Measurements from ENCODE around the gene TAF4.
"Not testable (repeated sequence)": the region's sequence is repeated elsewhere in the genome, so short reads cannot be mapped to it uniquely, and the experiment has no call there.

TAF4 gene

GRCh38 chr20:62062661-62063314, 2.9 kb downstream of the TAF4 start:
- H3K27me3 ChIP-seq (ENCODE audit: insufficient read depth, low read length), result no peaks in the 10 kb centered on the region
- no peak overlapping the region for H3K27ac ChIP-seq (ENCODE audit: low read length)
- H3K9ac ChIP-seq (ENCODE audit: low read depth, low read length), result no peak overlapping the region
- peaks cover 4% of the 10 kb centered on the region; the same call in 1 of the 2 replicates for H3K4me1 ChIP-seq (ENCODE audit: insufficient read depth, low read length)
- no peaks in the 10 kb centered on the region for H3K9me3 ChIP-seq (ENCODE audit: insufficient read depth, low read depth, low read length)
- H3K4me3 ChIP-seq (ENCODE audit: low read length), result no peak overlapping the region
- peaks cover 31% of the 10 kb centered on the region for H3K36me3 ChIP-seq (ENCODE audit: insufficient read depth, low read depth, low read length)

DNA sequence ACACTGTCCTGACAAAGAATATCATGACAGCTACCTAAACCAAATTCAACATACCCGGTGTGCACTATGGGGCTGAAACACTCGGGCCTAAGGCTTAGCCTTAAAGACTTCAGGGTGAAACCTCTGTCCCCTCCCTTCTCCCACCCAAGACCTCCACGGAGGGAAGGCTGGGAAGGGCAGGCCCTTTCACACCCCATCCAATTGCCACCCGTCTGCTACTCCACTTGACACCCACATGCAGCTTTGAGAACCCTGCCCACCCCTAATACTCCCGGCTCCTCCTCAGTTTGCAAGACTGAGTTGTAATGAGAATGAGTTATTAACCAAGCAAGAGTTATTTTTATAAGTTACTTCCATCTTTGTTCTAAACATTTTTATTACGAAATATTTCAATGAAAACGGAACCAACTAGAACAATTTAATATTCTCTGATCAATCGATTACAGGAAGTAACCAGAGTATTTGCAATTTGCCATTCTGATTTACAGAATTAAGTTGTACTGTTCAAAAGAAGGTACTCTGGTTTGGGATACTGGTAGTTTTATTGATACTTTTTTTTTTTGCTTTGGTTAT, 3.7 kb downstream of the TAF4 start:
- H3K9me3 ChIP-seq (ENCODE audit: insufficient read depth, low read depth, low read length), result no peaks in the 10 kb centered on the region
- no peak overlapping the region for H3K9ac ChIP-seq (ENCODE audit: low read depth, low read length)
- H3K4me1 ChIP-seq (ENCODE audit: insufficient read depth, low read length), result no peaks in the 10 kb centered on the region; the same call in 1 of the 2 replicates
- H3K27ac ChIP-seq (ENCODE audit: low read length), result no peak overlapping the region
- H3K4me3 ChIP-seq (ENCODE audit: low read length), result no peak overlapping the region
- H3K27me3 ChIP-seq (ENCODE audit: insufficient read depth, low read length), result no peaks in the 10 kb centered on the region
- peaks cover 31% of the 10 kb centered on the region for H3K36me3 ChIP-seq (ENCODE audit: insufficient read depth, low read depth, low read length)

DNA sequence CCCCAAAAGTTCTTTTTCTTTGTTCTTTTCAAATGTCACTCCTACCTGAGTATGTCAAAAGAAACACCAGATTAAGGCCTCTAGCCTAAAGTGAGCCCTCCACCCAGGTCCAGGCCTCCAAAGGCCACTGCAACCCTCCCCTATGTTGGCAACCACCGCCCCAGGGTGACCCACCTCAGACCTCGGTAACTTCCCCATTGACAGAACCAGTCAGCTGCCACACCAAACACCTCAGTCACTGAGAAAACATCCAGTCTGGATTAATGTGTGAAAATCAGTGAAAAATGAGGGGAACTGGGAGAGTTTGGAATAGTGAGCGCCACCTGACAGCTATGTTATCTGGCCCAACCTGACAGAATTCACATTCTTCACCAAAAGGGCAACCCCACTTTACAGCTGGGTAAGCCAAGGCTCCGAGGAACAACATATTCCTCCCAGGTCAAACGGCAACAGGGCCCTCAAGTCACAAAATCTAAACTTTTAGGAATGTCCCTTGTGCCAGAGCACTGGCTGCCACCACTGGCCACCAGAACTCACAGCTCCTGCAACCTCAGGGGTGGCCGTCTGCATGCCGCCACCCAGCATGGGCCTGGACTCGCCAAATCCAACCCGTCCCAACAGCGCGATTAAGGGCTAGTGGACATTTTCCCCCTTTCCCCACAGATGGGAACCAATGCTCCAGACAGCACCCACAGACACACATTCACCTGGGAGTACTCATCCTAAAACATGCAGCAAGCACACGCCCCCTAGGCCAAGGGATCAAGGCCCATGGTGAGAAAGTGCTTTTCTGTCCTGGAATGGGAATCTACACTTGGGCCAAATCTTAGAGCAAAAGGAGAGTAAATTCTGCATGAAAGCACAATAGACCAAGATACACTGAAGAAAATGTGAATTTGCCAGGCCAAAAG, 4.8 kb downstream of the TAF4 start:
- Histone ChIP-seq H3K9ac (ENCODE audit: low read depth, low read length) (no peak overlapping the region), H3K36me3 (ENCODE audit: insufficient read depth, low read depth, low read length) (peaks cover 37% of the 10 kb centered on the region), H3K9me3 (ENCODE audit: insufficient read depth, low read depth, low read length) (no peaks in the 10 kb centered on the region)

GRCh38 chr20:62059920-62060630, 5.6 kb downstream of the TAF4 start:
- peaks cover 44% of the 10 kb centered on the region for H3K36me3 ChIP-seq (ENCODE audit: insufficient read depth, low read depth, low read length)
- no peak overlapping the region for H3K4me3 ChIP-seq (ENCODE audit: low read length)
- no peaks in the 10 kb centered on the region for H3K4me1 ChIP-seq (ENCODE audit: insufficient read depth, low read length)
- H3K27ac ChIP-seq (ENCODE audit: low read length), result no peak overlapping the region
- no peak overlapping the region for H3K9ac ChIP-seq (ENCODE audit: low read depth, low read length)
- no peaks in the 10 kb centered on the region for H3K27me3 ChIP-seq (ENCODE audit: insufficient read depth, low read length)
- H3K9me3 ChIP-seq (ENCODE audit: insufficient read depth, low read depth, low read length), result no peaks in the 10 kb centered on the region; the same call in 1 of the 2 replicates

More for the DNA sequence above, 4.8 kb downstream of the TAF4 start:
- Histone ChIP-seq H3K27me3 (ENCODE audit: insufficient read depth, low read length) (no peaks in the 10 kb centered on the region), H3K4me3 (ENCODE audit: low read length) (no peak overlapping the region), H3K4me1 (ENCODE audit: insufficient read depth, low read length) (no peaks in the 10 kb centered on the region), H3K27ac (ENCODE audit: low read length) (no peak overlapping the region)

DNA sequence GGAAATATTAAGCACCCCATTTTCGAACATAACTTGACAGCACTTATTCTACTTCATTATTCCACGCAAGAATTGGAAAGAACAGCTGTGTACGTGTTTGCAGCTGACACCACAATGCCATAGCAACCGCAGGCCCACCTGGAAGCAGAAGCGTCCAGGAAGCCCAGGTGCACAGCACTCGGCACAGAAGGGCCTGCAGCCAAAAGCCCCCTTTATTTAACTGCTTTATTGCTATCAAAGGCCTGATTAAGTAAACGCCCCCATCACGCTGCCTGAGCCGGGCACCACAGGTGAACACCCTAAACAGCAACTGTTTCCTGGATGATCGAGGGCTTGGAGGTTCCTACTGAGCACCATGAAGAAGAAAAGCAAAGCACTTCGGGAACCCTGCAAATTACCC, 6.3 kb downstream of the TAF4 start:
- H3K27ac ChIP-seq (ENCODE audit: low read length), result no peak overlapping the region
- peaks cover 49% of the 10 kb centered on the region for H3K36me3 ChIP-seq (ENCODE audit: insufficient read depth, low read depth, low read length)
- no peak overlapping the region for H3K4me3 ChIP-seq (ENCODE audit: low read length)
- H3K4me1 ChIP-seq (ENCODE audit: insufficient read depth, low read length), result no peaks in the 10 kb centered on the region
- no peaks in the 10 kb centered on the region; the same call in 1 of the 2 replicates for H3K9me3 ChIP-seq (ENCODE audit: insufficient read depth, low read depth, low read length)
- no peaks in the 10 kb centered on the region for H3K27me3 ChIP-seq (ENCODE audit: insufficient read depth, low read length)
- H3K9ac ChIP-seq (ENCODE audit: low read depth, low read length), result no peak overlapping the region

- H3K9ac ChIP-seq (ENCODE audit: low read depth, low read length), result no peak overlapping the region
- H3K27me3 ChIP-seq (ENCODE audit: insufficient read depth, low read length), result no peaks in the 10 kb centered on the region
- H3K4me1 ChIP-seq (ENCODE audit: insufficient read depth, low read length), result no peaks in the 10 kb centered on the region
- H3K4me3 ChIP-seq (ENCODE audit: low read length), result no peak overlapping the region
- no peaks in the 10 kb centered on the region; the same call in 1 of the 2 replicates for H3K9me3 ChIP-seq (ENCODE audit: insufficient read depth, low read depth, low read length)
- no peak overlapping the region for H3K27ac ChIP-seq (ENCODE audit: low read length)
- peaks cover 54% of the 10 kb centered on the region for H3K36me3 ChIP-seq (ENCODE audit: insufficient read depth, low read depth, low read length)
These were observed 6.7 kb downstream of the TAF4 start for GRCh38 chr20:62058941-62059340.

DNA sequence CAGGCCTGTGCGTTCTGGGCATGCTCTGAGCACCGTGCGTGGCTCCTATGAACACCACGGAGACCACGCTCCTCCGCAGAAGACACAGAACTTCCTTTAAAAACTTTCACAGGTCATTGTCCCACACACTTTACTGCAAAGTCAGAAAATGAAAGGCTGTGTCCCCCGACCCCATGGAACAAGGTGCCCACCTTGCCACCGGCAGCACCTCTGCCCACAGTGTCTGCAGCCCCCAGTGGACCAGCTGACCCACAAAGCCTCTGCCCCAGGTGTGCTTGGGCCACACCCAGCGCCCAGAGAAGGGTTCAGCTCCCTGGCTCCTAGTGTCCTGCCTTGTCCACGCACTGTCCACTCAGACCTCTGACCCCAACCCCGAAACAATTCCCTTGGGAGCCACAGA, 8.7 kb downstream of the TAF4 start:
- no peak overlapping the region for H3K9ac ChIP-seq (ENCODE audit: low read depth, low read length)
- no peaks in the 10 kb centered on the region; the same call in 1 of the 2 replicates for H3K9me3 ChIP-seq (ENCODE audit: insufficient read depth, low read depth, low read length)
- peaks cover 51% of the 10 kb centered on the region for H3K36me3 ChIP-seq (ENCODE audit: insufficient read depth, low read depth, low read length)
- H3K4me1 ChIP-seq (ENCODE audit: insufficient read depth, low read length), result no peaks in the 10 kb centered on the region
- no peaks in the 10 kb centered on the region for H3K27me3 ChIP-seq (ENCODE audit: insufficient read depth, low read length)
- H3K27ac ChIP-seq (ENCODE audit: low read length), result no peak overlapping the region
- H3K4me3 ChIP-seq (ENCODE audit: low read length), result no peak overlapping the region

GRCh38 chr20:62056377-62056776, 9.3 kb downstream of the TAF4 start:
- Histone ChIP-seq H3K9me3 (ENCODE audit: insufficient read depth, low read depth, low read length) (no peaks in the 10 kb centered on the region; the same call in 1 of the 2 replicates), H3K4me1 (ENCODE audit: insufficient read depth, low read length) (no peaks in the 10 kb centered on the region), H3K9ac (ENCODE audit: low read depth, low read length) (no peak overlapping the region), H3K27ac (ENCODE audit: low read length) (no peak overlapping the region), H3K27me3 (ENCODE audit: insufficient read depth, low read length) (no peaks in the 10 kb centered on the region), H3K36me3 (ENCODE audit: insufficient read depth, low read depth, low read length) (peaks cover 45% of the 10 kb centered on the region), H3K4me3 (ENCODE audit: low read length) (no peak overlapping the region)

DNA sequence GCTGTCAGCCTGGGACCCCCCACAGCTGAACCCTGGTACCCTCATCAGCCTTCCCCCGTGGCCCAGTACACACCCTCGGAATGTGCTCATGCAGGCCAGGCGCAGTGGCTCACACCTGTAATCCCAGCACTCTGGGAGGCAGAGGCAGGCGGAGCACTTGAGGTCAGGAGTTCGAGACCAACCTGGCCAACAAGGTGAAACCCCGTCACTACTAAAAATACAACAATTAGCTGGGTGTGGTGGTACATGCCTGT, 9.9 kb downstream of the TAF4 start:
- not testable (repeated sequence) for H3K9me3 ChIP-seq (ENCODE audit: insufficient read depth, low read depth, low read length); H3K4me1 ChIP-seq (ENCODE audit: insufficient read depth, low read length); H3K9ac ChIP-seq (ENCODE audit: low read depth, low read length); H3K4me3 ChIP-seq (ENCODE audit: low read length); H3K27me3 ChIP-seq (ENCODE audit: insufficient read depth, low read length); H3K27ac ChIP-seq (ENCODE audit: low read length)
- H3K36me3 ChIP-seq (ENCODE audit: insufficient read depth, low read depth, low read length), result peaks cover 42% of the 10 kb centered on the region

DNA sequence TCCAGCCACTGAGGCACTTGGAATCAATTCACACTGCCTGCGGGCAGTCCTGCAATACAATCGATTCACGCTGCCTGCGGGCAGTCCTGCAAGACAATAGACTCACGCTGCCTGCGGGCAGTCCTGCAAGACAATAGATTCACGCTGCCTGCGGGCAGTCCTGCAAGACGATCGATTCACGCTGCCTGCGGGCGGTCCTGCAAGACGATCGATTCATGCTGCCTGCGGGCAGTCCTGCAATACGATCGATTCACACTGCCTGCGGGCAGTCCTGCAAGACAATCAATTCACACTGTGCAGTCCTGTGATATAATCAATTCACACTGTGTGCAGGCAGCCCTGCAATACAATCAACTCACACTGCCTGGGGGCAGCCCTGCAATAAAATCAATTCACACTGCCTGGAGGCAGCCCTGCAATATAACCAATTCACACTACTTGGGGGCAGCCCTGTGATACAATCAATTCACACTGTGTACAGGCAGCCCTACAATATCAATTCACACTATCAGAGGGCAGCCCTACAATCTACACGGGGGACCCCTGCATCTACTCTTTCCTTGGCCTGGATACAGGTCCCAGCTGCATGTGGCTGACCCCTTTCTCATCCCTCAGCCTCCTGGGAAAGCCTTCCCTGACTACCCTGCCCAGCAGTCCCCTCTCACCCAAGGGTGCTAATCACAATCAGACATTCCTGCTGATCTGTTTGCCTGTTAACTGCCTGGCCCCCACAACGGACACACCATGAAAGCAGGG, 10.4 kb downstream of the TAF4 start:
- H3K9me3 ChIP-seq (ENCODE audit: insufficient read depth, low read depth, low read length), result no peaks in the 10 kb centered on the region; the same call in 1 of the 2 replicates
- no peaks in the 10 kb centered on the region for H3K27me3 ChIP-seq (ENCODE audit: insufficient read depth, low read length)
- H3K36me3 ChIP-seq (ENCODE audit: insufficient read depth, low read depth, low read length), result peaks cover 42% of the 10 kb centered on the region
- no peaks in the 10 kb centered on the region for H3K4me1 ChIP-seq (ENCODE audit: insufficient read depth, low read length)
- no peak overlapping the region for H3K9ac ChIP-seq (ENCODE audit: low read depth, low read length)
- no peak overlapping the region for H3K4me3 ChIP-seq (ENCODE audit: low read length)
- no peak overlapping the region for H3K27ac ChIP-seq (ENCODE audit: low read length)

DNA sequence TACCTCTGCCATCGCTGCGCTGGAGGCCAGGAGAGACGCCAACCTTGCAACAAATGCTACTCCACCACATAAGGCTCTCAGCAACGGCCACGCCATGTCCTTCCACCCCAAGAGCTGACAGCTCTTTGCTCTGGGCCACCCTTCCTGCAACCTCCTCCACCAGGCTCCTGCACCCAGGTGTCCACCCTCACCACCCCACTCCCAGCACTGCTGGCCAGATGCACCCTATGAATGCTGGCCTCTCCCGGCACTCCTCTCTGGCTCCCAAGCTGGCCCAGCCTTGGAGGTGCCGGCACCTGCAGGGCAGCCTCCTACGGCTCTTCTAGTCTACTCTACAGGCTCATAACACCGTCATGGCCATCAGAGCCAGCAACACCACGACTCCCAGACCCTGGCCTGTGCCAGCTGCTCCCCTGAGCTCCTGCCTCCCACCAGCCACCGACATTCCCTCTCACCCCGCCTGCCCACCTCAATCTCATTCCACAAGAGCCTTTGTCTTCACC, 11.2 kb downstream of the TAF4 start:
- Histone ChIP-seq H3K36me3 (ENCODE audit: insufficient read depth, low read depth, low read length) (peaks cover 38% of the 10 kb centered on the region), H3K27ac (ENCODE audit: low read length) (no peak overlapping the region), H3K4me3 (ENCODE audit: low read length) (no peak overlapping the region), H3K9me3 (ENCODE audit: insufficient read depth, low read depth, low read length) (no peaks in the 10 kb centered on the region; the same call in 1 of the 2 replicates), H3K27me3 (ENCODE audit: insufficient read depth, low read length) (no peaks in the 10 kb centered on the region), H3K9ac (ENCODE audit: low read depth, low read length) (no peak overlapping the region), H3K4me1 (ENCODE audit: insufficient read depth, low read length) (no peaks in the 10 kb centered on the region)

All from iPS-20b (cell line).